ENCODE data around the gene RSAD1. TPM values are rescaled to one million over a fixed set of nuclear protein-coding genes. Genes with fewer than 3 reads are reported as not detected.

Gene RSAD1
- total RNA-seq, 1 donor from 2014 or later, result 9.7 TPM

DNA sequence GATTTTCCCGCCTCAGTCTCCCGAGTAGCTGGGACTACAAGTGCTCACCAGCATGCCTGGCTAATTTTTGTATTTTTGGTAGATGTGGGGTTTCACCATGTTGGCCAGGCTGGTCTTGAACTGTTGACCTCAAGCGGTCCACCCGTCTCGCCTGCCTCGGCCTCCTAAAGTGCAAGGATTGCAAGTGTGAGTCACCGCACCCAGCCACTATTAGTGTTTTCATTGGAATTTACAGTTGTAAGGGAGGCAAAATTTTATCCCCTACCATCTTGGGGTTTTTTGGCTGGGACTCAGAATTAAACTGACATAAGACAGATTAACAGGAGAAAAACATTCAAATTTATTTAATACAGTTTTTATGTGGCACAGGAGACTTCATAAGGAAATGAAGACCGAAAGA is 17.3 kb downstream of the RSAD1 start:
- Histone ChIP-seq H3K36me3 (no peaks in the 10 kb centered on the region), H3F3A (ENCODE audit: low read depth) (no peaks in the 10 kb centered on the region), H4K20me1 (ENCODE audit: low read depth) (no peaks in the 10 kb centered on the region), H3K27me3 (no peaks in the 10 kb centered on the region), H3K4me1 (no peaks in the 10 kb centered on the region), H3K4me2 (no peak overlapping the region), H3K27ac (no peak overlapping the region), H3K9me3 (ENCODE audit: low read depth) (no peaks in the 10 kb centered on the region), H3K4me3 (no peak overlapping the region), H3K79me2 (ENCODE audit: low read depth) (no peaks in the 10 kb centered on the region), H3K9ac (no peak overlapping the region), H2AFZ (replicated peaks) (no peak overlapping the region)
- H3K27me3 Mint-ChIP-seq (ENCODE audit: insufficient read depth, low read depth), result peaks cover 7% of the 10 kb centered on the region
- no peak overlapping the region for H3K4me3 Mint-ChIP-seq
- DNase-seq (ENCODE audit: low spot score), result no peak
- H3K9me3 Mint-ChIP-seq, result no peaks in the 10 kb centered on the region
- peaks cover 2% of the 10 kb centered on the region for H3K4me1 Mint-ChIP-seq
- H3K27ac Mint-ChIP-seq, result no peak overlapping the region
- no peaks in the 10 kb centered on the region for H3K36me3 Mint-ChIP-seq
- no peak for TF ChIP-seq EZH2 (IDR thresholded peaks at IDR 0.05)
- no peak for TF ChIP-seq EZH2phosphoT487 (IDR thresholded peaks at IDR 0.05)
- TF ChIP-seq CTCF (IDR thresholded peaks at IDR 0.05), result no peak

DNA sequence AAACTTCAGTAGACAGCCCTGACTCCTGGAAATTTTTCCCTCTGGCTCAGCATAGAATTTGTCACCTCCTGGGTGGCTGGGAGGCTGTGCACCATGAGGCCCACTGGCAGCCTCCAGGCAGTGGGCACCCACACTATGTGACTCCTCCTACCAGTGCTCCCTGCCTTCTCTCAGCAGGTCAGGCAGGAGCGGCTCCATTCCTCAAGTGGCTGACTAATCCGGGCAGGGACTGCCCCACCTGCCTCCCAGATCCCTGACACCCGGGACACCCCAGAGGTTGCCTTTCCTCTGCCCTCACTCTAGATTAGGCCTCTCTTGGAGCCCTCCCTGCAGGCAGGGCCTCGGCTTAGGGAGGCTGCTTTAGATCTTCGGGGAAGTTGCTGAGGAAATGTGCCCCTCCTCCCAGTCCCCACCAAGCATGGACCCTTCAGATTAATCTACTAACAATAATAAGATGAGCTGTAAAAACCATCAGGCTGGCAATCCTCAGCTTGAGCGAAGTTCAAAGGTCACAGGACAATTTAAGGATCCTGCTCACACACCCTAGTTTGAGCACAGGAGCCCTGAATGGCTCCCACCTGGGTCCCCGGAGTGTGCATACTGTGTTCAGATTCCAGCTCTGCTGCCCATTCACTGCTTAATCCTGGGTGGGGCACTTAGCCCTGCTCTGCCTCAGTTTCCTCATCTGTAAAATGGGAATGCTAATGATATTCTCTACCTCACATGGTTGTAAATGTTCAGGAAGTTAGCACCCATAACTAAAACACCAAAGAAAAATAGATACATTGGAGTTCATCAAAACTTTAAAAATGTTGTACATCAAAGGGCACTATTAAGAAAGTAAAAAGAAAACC is 19.6 kb downstream of the RSAD1 start:
- TF ChIP-seq EZH2phosphoT487 (IDR thresholded peaks at IDR 0.05) (no peak), CTCF (IDR thresholded peaks at IDR 0.05) (no peak), EZH2 (IDR thresholded peaks at IDR 0.05) (no peak)
- Mint-ChIP-seq H3K27ac (no peak overlapping the region), H3K9me3 (no peaks in the 10 kb centered on the region), H3K4me3 (no peak overlapping the region), H3K27me3 (ENCODE audit: insufficient read depth, low read depth) (peaks cover 10% of the 10 kb centered on the region), H3K4me1 (peaks cover 16% of the 10 kb centered on the region), H3K36me3 (no peaks in the 10 kb centered on the region)
- Histone ChIP-seq H3K27me3 (no peaks in the 10 kb centered on the region), H4K20me1 (ENCODE audit: low read depth) (no peaks in the 10 kb centered on the region), H3K9ac (no peak overlapping the region), H3K4me3 (no peak overlapping the region), H3F3A (ENCODE audit: low read depth) (peaks cover 5% of the 10 kb centered on the region), H3K27ac (no peak overlapping the region), H3K4me2 (no peak overlapping the region), H3K9me3 (ENCODE audit: low read depth) (no peaks in the 10 kb centered on the region), H3K79me2 (ENCODE audit: low read depth) (no peaks in the 10 kb centered on the region), H2AFZ (replicated peaks) (no peak overlapping the region), H3K4me1 (peaks cover under 1% of the 10 kb centered on the region), H3K36me3 (no peaks in the 10 kb centered on the region)
- DNase-seq (ENCODE audit: low spot score), result no peak

DNA sequence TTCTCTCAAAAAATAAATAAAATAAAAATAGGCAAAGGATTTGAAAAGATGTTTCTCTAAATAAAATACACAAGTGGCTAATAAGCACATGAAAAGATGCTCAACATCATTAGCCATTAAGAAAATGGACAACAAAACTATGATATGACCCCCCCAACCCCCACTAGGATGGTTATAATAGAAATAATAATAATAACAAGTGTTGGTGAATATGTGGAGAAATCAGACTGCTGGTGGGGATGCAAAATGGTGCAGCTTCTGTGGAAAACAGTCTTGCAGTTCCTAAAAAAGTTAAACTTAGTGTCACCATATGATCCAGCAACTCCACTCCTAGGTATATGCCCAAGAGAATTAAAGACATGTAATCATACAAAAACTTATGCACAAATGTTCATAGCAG is 20.6 kb downstream of the RSAD1 start:
- Mint-ChIP-seq H3K9me3 (no peaks in the 10 kb centered on the region), H3K27me3 (ENCODE audit: insufficient read depth, low read depth) (peaks cover 15% of the 10 kb centered on the region), H3K36me3 (no peaks in the 10 kb centered on the region), H3K4me1 (peaks cover 22% of the 10 kb centered on the region), H3K27ac (no peak overlapping the region), H3K4me3 (no peak overlapping the region)
- no peak for DNase-seq (ENCODE audit: low spot score)
- H3K36me3 ChIP-seq, result no peaks in the 10 kb centered on the region
- H3K79me2 ChIP-seq (ENCODE audit: low read depth), result no peaks in the 10 kb centered on the region
- H2AFZ ChIP-seq (replicated peaks), result no peak overlapping the region
- TF ChIP-seq EZH2 (IDR thresholded peaks at IDR 0.05), result no peak
- TF ChIP-seq EZH2phosphoT487 (IDR thresholded peaks at IDR 0.05), result no peak
- no peak for TF ChIP-seq CTCF (IDR thresholded peaks at IDR 0.05)
- no peaks in the 10 kb centered on the region for H4K20me1 ChIP-seq (ENCODE audit: low read depth)
- H3K27me3 ChIP-seq, result no peaks in the 10 kb centered on the region
- no peak overlapping the region for H3K4me3 ChIP-seq
- H3K4me2 ChIP-seq, result no peak overlapping the region
- H3K27ac ChIP-seq, result no peak overlapping the region
- no peak overlapping the region for H3K9ac ChIP-seq
- no peaks in the 10 kb centered on the region for H3K9me3 ChIP-seq (ENCODE audit: low read depth)
- peaks cover 8% of the 10 kb centered on the region for H3K4me1 ChIP-seq
- H3F3A ChIP-seq (ENCODE audit: low read depth), result peaks cover 5% of the 10 kb centered on the region

All from neural progenitor cell (in vitro differentiated cells).